GM19468 (cell line): Measurements from ENCODE around the gene PRRX1.

Experiments
- ATAC-seq: cut with Tn5 transposase; IDR thresholded peaks from one replicate; pipeline ENCODE4 v1.9.1; 2021; ENCODE audit warnings: mild to moderate bottlenecking, moderate library complexity, moderate number of reproducible peaks; ENCODE audit not compliant: unreplicated experiment; ENCODE audit errors: extremely low read depth

PRRX1 gene

GRCh38 chr1:170749549-170749948 is 85.6 kb downstream of the PRRX1 start:
- ATAC-seq = no peak

DNA sequence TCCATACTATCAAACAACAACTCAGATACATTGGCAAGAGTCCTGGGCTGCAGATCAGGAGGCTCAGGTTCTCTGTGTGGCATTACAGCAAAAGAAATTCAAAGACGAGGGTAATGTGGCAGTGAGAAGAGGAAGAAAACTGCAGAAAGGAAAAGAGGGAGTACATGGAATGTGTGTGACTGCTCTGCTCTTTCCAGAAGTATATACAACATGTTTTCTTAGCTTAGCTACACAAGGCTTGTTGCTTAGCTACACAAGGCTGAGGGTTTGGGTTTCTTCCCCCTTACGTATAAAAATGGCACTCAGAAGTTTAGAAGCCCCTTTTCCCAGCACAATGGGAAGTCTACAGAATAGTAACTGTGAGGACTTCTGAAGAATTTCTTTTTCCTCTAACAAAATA is 86.0 kb downstream of the PRRX1 start:
- ATAC-seq = no peak

DNA sequence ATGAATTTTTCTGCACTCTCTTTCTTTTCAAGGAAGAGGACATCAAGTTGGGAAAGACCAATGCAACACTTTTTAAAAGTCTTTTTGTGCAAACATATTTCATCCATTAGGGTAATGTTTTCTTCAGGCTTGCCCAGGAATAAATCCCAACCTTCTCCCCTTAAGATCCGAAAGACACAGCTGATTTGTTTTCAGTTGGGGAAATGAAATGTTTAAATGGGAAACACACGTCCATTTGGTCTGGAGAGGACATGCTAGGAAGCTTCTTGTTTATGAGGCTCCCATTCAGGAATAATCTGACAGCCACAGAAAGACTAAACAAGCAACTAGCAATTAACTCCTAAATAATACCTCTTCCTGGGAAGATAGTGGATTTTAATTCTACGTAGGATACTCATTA is 91.9 kb downstream of the PRRX1 start:
- ATAC-seq = no peak

DNA sequence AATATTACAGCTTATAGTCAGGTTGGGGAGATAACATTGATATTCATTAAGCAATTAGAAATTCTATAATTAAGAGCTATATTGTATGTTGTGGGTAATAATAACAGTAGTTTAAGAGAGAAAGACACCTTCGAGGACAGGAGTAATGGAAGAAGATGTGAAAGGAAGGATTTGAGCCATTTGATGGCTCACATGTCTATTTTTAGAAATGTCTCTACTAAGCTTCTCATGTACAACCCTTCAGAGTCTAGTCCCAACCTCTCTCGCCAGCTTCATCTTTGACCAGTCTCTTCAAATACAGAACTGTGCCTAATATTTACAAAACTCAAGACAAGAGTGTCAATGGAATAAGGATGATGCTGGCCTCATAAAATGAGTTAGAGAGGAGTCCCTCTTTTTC is 95.1 kb downstream of the PRRX1 start:
- ATAC-seq = no peak

DNA sequence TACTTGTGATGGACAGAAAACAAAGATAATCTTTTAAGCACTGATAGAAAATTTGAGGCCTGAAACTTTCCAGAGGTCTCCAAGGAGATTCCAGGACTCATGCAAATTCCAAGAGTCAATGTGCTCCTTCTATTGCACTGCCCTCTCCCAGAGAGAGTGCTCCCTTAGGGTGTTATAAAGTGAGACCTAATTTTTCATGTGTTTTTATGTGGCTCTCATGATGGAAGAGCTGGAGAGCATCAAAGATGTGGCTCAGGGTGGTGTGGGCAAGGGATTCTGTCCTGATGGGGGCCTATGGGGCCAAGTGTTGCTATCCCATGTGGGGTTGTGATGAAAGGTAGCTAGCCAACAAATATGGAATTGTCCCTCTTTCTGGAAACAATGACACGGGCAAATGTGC is 101.3 kb downstream of the PRRX1 start:
- no peak for ATAC-seq

DNA sequence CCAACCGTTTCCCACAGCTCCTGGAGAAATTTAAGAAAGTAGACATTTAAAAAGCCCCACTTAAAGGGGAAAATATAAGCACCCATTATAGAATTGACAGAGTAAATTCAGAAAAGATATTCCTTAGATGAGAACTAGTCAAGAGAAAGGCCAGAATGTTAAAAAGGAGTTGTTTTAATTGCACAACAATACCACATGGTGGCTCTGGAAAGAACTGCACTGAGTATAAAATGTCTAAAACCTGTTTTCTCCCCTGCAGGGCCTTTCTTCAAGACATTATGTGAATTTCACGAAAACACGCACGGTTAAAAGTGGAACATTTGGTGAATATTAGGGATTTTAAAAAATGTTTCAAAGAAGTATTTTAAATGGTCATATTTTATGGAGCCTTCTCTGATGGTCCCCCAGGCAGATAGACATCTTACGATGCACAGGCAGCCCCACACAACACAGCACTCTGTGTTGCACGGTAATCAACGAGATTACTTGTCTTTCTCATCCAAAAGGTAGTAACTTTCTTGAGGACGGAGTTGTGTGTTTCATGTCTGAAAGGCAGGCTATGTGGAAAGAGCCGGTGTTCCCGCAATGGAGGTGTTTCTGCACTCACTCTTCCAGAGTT is 101.9 kb downstream of the PRRX1 start:
- no peak for ATAC-seq

GRCh38 chr1:170768929-170769328 is 105.0 kb downstream of the PRRX1 start:
- ATAC-seq = no peak

DNA sequence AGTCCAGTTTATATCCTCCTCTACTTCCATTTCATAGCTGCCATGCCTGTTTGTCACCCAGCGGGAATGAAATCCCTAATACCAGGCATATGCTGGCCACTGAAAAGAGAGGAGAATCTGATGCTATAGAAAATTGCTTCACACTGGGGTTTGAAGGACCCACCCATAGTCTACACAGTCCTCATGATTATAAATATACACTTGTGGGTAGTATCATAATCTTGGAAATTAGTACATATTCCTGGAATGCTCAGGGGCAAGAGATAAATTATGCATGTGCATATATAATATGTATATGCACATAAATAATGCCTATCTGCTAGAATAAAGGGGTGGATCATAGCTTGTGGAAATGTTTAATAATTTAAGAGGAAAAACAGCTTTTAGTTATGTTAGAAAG is 105.8 kb downstream of the PRRX1 start:
- ATAC-seq = no peak

GRCh38 chr1:170770254-170770653 is 106.3 kb downstream of the PRRX1 start:
- no peak for ATAC-seq

GRCh38 chr1:170776252-170776651 is 112.3 kb downstream of the PRRX1 start:
- no peak for ATAC-seq

- ATAC-seq = no peak
Measured at GRCh38 chr1:170776777-170777176, 112.8 kb downstream of the PRRX1 start.
